ENCODE measurements around the gene SCN2B. TPM values are rescaled to one million over a fixed set of nuclear protein-coding genes. Genes with fewer than 3 reads are reported as not detected.
A peak's percentile ranks its signal among the peaks of the same experiment; 100 is the strongest.

SCN2B gene
- total and polyA plus RNA-seq, 10 of the 15 experiments (the other 5 are each of a cell fraction or from before 2014, with no cell fraction given): 0.01 TPM; not detected in 9

- POLR2A ChIA-PET: interaction anchor here (0.6 to 1.5 kb wide), 3 partner anchors 62 to 325 kb away, joined by 3 to 4 read pairs (median 3); no protein-coding TSS in a partner anchor
- TF ChIP-seq KLF5 (IDR thresholded peaks at IDR 0.05; ENCODE audit: partially characterized antibody): no peak
- no peak for TF ChIP-seq KAT2A (conservative IDR thresholded peaks at IDR 0.05; ENCODE audit: control insufficient read depth, low read depth, low read length)
- TF ChIP-seq PRDM15 (CRISPR knock-in tag; IDR thresholded peaks at IDR 0.05): no peak
- no peak for TF ChIP-seq ETV6 (conservative IDR thresholded peaks at IDR 0.05 in 1 of 2, IDR thresholded peaks at IDR 0.05 in 1 of 2; ENCODE audit: borderline replicate concordance in 1 of 2, low read depth in 1 of 2)
- no peak for TF ChIP-seq MTA3 (IDR thresholded peaks at IDR 0.05; ENCODE audit: borderline replicate concordance, low read length)
- TF ChIP-seq SMARCA5 (IDR thresholded peaks at IDR 0.05): no peak
- TF ChIP-seq EED (IDR thresholded peaks at IDR 0.05; ENCODE audit: low read depth): no peak
- no peak for TF ChIP-seq ZNF217 (IDR thresholded peaks at IDR 0.05)
- TF ChIP-seq NFYA (IDR thresholded peaks at IDR 0.05; ENCODE audit: borderline replicate concordance, low read depth, low read length): no peak
- no peak for TF ChIP-seq CBFB (IDR thresholded peaks at IDR 0.05; ENCODE audit: low read depth)
- TF ChIP-seq NBN (IDR thresholded peaks at IDR 0.05): peak; percentile 28; the same call in 1 of the 2 replicates
- TF ChIP-seq, protein P1, sequence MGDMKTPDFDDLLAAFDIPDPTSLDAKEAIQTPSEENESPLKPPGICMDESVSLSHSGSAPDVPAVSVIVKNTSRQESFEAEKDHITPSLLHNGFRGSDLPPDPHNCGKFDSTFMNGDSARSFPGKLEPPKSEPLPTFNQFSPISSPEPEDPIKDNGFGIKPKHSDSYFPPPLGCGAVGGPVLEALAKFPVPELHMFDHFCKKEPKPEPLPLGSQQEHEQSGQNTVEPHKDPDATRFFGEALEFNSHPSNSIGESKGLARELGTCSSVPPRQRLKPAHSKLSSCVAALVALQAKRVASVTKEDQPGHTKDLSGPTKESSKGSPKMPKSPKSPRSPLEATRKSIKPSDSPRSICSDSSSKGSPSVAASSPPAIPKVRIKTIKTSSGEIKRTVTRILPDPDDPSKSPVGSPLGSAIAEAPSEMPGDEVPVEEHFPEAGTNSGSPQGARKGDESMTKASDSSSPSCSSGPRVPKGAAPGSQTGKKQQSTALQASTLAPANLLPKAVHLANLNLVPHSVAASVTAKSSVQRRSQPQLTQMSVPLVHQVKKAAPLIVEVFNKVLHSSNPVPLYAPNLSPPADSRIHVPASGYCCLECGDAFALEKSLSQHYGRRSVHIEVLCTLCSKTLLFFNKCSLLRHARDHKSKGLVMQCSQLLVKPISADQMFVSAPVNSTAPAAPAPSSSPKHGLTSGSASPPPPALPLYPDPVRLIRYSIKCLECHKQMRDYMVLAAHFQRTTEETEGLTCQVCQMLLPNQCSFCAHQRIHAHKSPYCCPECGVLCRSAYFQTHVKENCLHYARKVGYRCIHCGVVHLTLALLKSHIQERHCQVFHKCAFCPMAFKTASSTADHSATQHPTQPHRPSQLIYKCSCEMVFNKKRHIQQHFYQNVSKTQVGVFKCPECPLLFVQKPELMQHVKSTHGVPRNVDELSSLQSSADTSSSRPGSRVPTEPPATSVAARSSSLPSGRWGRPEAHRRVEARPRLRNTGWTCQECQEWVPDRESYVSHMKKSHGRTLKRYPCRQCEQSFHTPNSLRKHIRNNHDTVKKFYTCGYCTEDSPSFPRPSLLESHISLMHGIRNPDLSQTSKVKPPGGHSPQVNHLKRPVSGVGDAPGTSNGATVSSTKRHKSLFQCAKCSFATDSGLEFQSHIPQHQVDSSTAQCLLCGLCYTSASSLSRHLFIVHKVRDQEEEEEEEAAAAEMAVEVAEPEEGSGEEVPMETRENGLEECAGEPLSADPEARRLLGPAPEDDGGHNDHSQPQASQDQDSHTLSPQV (IDR thresholded peaks at IDR 0.05): no peak
- TF ChIP-seq RFX5 (IDR thresholded peaks at IDR 0.05; ENCODE audit: low read depth, low read length): no peak
- TF ChIP-seq SRF (IDR thresholded peaks at IDR 0.05; ENCODE audit: low read depth in 2 of 2, low read length in 2 of 2): no peak
Measured at GRCh38 chr11:118145285-118146227, 30.9 kb downstream of the SCN2B start.

More at GRCh38 chr11:118145285-118146227, 30.9 kb downstream of the SCN2B start:
- DNase-seq (ENCODE audit: low read depth, low spot score): peak; percentile 35
- Histone ChIP-seq H3K4me2 (ENCODE audit: control insufficient read depth, insufficient read depth) (peak overlapping the region; percentile 90), H3K9ac (ENCODE audit: control insufficient read depth, insufficient read depth, low read length) (no peak overlapping the region), H3K9me3 (replicated peaks; ENCODE audit: control insufficient read depth, insufficient read depth, low read length) (no peaks in the 10 kb centered on the region), H3K27me3 (replicated peaks in 1 of 2; ENCODE audit: control insufficient read depth in 2 of 2, insufficient read depth in 2 of 2, low read length in 1 of 2) (peaks cover 5 to 10% of the 10 kb centered on the region in 2 experiments), H4K20me1 (ENCODE audit: control insufficient read depth, insufficient read depth) (no peaks in the 10 kb centered on the region), H3K4me1 (ENCODE audit: control insufficient read depth, insufficient read depth, low read length) (no peaks in the 10 kb centered on the region), H3K79me2 (ENCODE audit: control insufficient read depth, insufficient read depth, low read length) (no peaks in the 10 kb centered on the region), H3K4me3 (peak overlapping the region; percentile 73), H2AFZ (ENCODE audit: control insufficient read depth, low read depth, low read length) (peak overlapping the region; percentile 84), H3K27ac (ENCODE audit: control insufficient read depth, insufficient read depth) (no peak overlapping the region), H3K36me3 (ENCODE audit: control insufficient read depth in 2 of 2, insufficient read depth in 2 of 2, low read length in 1 of 2) (no peaks in the 10 kb centered on the region)
- SMC1A ChIA-PET (ENCODE audit: uncharacterized antibody, unreplicated experiment): interaction anchor here (1.0 to 7.6 kb wide), 4 partner anchors 26 to 149 kb away, joined by 3 to 49 read pairs (median 4); no protein-coding TSS in a partner anchor
- CTCF ChIA-PET: interaction anchor here (0.8 to 7.7 kb wide), 14 partner anchors 9 to 344 kb away, joined by 3 to 85 read pairs (median 4); partner anchors contain the start of gene UBE4A
- intact Hi-C loops (cut with micrococcal nuclease; ENCODE audit: unreplicated experiment) (loop anchor here (1.0 to 5.0 kb wide), 5 partner anchors 26 to 422 kb away; partner anchors contain the start of gene IFT46), in situ Hi-C loops (cut with MboI) (no loop called here)
- peak; percentile 89 for FAIRE-seq
- 2% methylated on average over 51 of the region's 78 CpGs for WGBS (ENCODE audit: insufficient coverage, insufficient replicate concordance, low lambda C conversion rate, missing lambda C conversion rate)
- BruUV-seq (replicated peaks): no TSS peak
- ATAC-seq: peak; percentile 96
- RAD21 ChIA-PET (ENCODE audit: unreplicated experiment): interaction anchor here (0.8 to 7.7 kb wide), 5 partner anchors 11 to 208 kb away, joined by 3 to 52 read pairs (median 4); no protein-coding TSS in a partner anchor
